Keratinocyte (primary cell): ENCODE results near the gene IPO11. TPM values are rescaled to one million over a fixed set of nuclear protein-coding genes. Genes with fewer than 3 reads are reported as not detected.

Source experiments
- DNase-seq: peaks from one replicate; pipeline ENCODE4 v3.0.0-alpha.2; 2011; ENCODE audit warnings: low read depth, missing footprints, low spot score
- FAIRE-seq: peaks from 2 replicates; lab custom pipeline; 2011; peaks lifted over from hg19 to GRCh38; lab: Jason Lieb, UNC
- H2AFZ ChIP-seq: 2 replicates; pipeline ENCODE4 v1.6.0; 2012; ENCODE audit warnings: low read length, control low read depth, inconsistent platforms; ENCODE audit not compliant: control insufficient read depth
- H3K27ac ChIP-seq: 2 replicates; pipeline ENCODE4 v1.5.1; 2011; ENCODE audit warnings: low read length; ENCODE audit not compliant: control insufficient read depth, insufficient read depth
- H3K27me3 ChIP-seq: 3 replicates; pipeline ENCODE4 v1.6.0; 2011; ENCODE audit warnings: low read length; ENCODE audit not compliant: control insufficient read depth, insufficient read depth; ENCODE audit errors: extremely low read depth
- H3K36me3 ChIP-seq, 2 experiments: 2 replicates in 1 of 2; 3 replicates in 1 of 2; pipeline ENCODE4 v1.5.1; 2011; ENCODE audit warnings: low read length in 2 of 2, mild to moderate bottlenecking in 1 of 2; ENCODE audit not compliant: control insufficient read depth in 2 of 2, insufficient read depth in 2 of 2; ENCODE audit errors: extremely low read depth in 1 of 2
- H3K4me1 ChIP-seq: 3 replicates; pipeline ENCODE4 v1.5.1; 2011; ENCODE audit warnings: low read length; ENCODE audit not compliant: control insufficient read depth, insufficient read depth; ENCODE audit errors: extremely low read depth
- H3K4me2 ChIP-seq: 3 replicates; pipeline ENCODE4 v1.6.0; 2011; ENCODE audit warnings: low read depth, low read length; ENCODE audit not compliant: control insufficient read depth, insufficient read depth; ENCODE audit errors: extremely low read depth
- H3K4me3 ChIP-seq, 3 experiments: fragments of 200-600 bp in 1 of 3; sonication (generic) in 1 of 3; 2 replicates in 2 of 3; 3 replicates in 1 of 3; pipeline ENCODE4 v1.5.1; 2011 to 2016; ENCODE audit warnings: low read length in 3 of 3, mild to moderate bottlenecking in 3 of 3, control low read depth in 2 of 3, inconsistent platforms in 1 of 3, low read depth in 1 of 3, mixed read lengths in 1 of 3, mixed run types in 1 of 3, moderate library complexity in 1 of 3; ENCODE audit not compliant: control insufficient read depth in 2 of 3, insufficient read depth in 2 of 3; ENCODE audit errors: extremely low read depth in 1 of 3
- H3K79me2 ChIP-seq: 2 replicates; pipeline ENCODE4 v1.6.0; 2012; ENCODE audit warnings: low read length; ENCODE audit not compliant: control insufficient read depth, insufficient read depth
- H3K9ac ChIP-seq: 3 replicates; pipeline ENCODE4 v1.6.0; 2011; ENCODE audit warnings: low read length; ENCODE audit not compliant: control insufficient read depth, insufficient read depth; ENCODE audit errors: extremely low read depth
- H3K9me1 ChIP-seq: 3 replicates; pipeline ENCODE4 v1.6.0; 2011; ENCODE audit warnings: low read length; ENCODE audit not compliant: control insufficient read depth, insufficient read depth; ENCODE audit errors: extremely low read depth
- H3K9me3 ChIP-seq: 2 replicates; pipeline ENCODE4 v1.5.1; 2012; ENCODE audit warnings: low read depth, low read length; ENCODE audit not compliant: control insufficient read depth
- H4K20me1 ChIP-seq: 3 replicates; pipeline ENCODE4 v1.6.0; 2011; ENCODE audit warnings: low read length; ENCODE audit not compliant: control insufficient read depth, insufficient read depth; ENCODE audit errors: extremely low read depth
- EZH2 ChIP-seq: IDR thresholded peaks from one replicate; pipeline ENCODE4 v1.6.1; 2012; ENCODE audit warnings: inconsistent platforms, mild to moderate bottlenecking, low read length, moderate library complexity
- dilution Hi-C: fragments of 300-500 bp; cut with MboI; formaldehyde crosslinking; loops from one replicate; pipeline ENCODE4 v1.7.0; 2020; ENCODE audit warnings: low sequenced_read_pairs; ENCODE audit not compliant: extremely low pct_ligation_motif_present
- polyA plus RNA-seq, 5 experiments: library from polyadenylated mRNA; depleted of rRNA in 3 of 5; stranded (reverse) in 3 of 5; stranded (forward) in 1 of 5; unstranded in 1 of 5; fragments of >200 nt; gene quantifications; 1 replicate in 1 of 5; 2 replicates in 3 of 5; 3 replicates in 1 of 5; pipeline versions ENCODE4 v1.2.1 to v1.2.3, GENCODE V29; 2011 to 2012; ENCODE audit warnings: missing spikeins in 2 of 5, low read depth in 1 of 5, low replicate concordance in 1 of 5
- TF ChIP-seq, protein P1 (sequence below), 3 experiments: IDR thresholded peaks in 1 of 3; conservative IDR thresholded peaks in 1 of 3; optimal IDR thresholded peaks in 1 of 3; 2 replicates in 2 of 3; 3 replicates in 1 of 3; pipeline versions ENCODE3 to v1.5.1; 2011; ENCODE audit warnings: low read length in 3 of 3, mild to moderate bottlenecking in 3 of 3, moderate library complexity in 2 of 3, control low read depth in 1 of 3, inconsistent platforms in 1 of 3; ENCODE audit not compliant: insufficient read depth in 2 of 3; ENCODE audit errors: extremely low read depth in 1 of 3

IPO11 gene
- polyA plus RNA-seq, 1 donor (not counting 4 experiments of a cell fraction or from before 2014, with no cell fraction given) = 34.7 TPM

DNA sequence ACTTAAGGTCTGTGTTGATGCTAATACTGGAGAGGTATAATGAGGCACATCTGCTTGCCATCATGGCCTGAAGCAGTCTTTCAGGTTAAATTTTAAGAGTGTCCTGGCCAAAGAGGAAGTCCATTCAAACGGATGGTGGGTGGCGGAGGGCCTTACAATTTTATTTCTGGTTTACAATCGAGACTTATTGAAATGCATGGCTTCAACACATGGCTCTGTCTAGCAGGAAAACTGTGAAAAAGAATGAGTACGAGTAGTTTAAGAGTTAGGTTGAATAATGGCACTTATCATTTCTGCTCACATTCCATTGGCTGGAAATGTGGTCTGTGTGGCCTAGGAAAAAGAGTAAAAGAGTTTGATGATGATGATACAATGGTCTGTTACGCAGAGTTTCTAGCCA lies 208.2 kb downstream of the IPO11 start:
- no peak overlapping the region for H3K9ac ChIP-seq
- H4K20me1 ChIP-seq = no peaks in the 10 kb centered on the region
- H3K4me2 ChIP-seq = no peak overlapping the region
- no peaks in the 10 kb centered on the region for H3K36me3 ChIP-seq
- TF ChIP-seq EZH2 = no peak
- TF ChIP-seq, protein P1, sequence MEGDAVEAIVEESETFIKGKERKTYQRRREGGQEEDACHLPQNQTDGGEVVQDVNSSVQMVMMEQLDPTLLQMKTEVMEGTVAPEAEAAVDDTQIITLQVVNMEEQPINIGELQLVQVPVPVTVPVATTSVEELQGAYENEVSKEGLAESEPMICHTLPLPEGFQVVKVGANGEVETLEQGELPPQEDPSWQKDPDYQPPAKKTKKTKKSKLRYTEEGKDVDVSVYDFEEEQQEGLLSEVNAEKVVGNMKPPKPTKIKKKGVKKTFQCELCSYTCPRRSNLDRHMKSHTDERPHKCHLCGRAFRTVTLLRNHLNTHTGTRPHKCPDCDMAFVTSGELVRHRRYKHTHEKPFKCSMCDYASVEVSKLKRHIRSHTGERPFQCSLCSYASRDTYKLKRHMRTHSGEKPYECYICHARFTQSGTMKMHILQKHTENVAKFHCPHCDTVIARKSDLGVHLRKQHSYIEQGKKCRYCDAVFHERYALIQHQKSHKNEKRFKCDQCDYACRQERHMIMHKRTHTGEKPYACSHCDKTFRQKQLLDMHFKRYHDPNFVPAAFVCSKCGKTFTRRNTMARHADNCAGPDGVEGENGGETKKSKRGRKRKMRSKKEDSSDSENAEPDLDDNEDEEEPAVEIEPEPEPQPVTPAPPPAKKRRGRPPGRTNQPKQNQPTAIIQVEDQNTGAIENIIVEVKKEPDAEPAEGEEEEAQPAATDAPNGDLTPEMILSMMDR (optimal IDR thresholded peaks at IDR 0.05 in 1 of 3, IDR thresholded peaks at IDR 0.05 in 1 of 3, conservative IDR thresholded peaks at IDR 0.05 in 1 of 3; ENCODE audit: extremely low read depth in 1 of 3, insufficient read depth in 2 of 3, low read length in 3 of 3) = no peak
- dilution Hi-C loops = no loop called here
- no peak overlapping the region for H3K4me3 ChIP-seq
- DNase-seq (no peak), FAIRE-seq (no peak)
- H3K27me3 ChIP-seq = no peaks in the 10 kb centered on the region
- H3K4me1 ChIP-seq = no peaks in the 10 kb centered on the region
- H3K9me1 ChIP-seq = no peaks in the 10 kb centered on the region
- no peaks in the 10 kb centered on the region for H3K79me2 ChIP-seq
- H3K27ac ChIP-seq = no peak overlapping the region
- H3K9me3 ChIP-seq = no peaks in the 10 kb centered on the region
- no peak overlapping the region for H2AFZ ChIP-seq

DNA sequence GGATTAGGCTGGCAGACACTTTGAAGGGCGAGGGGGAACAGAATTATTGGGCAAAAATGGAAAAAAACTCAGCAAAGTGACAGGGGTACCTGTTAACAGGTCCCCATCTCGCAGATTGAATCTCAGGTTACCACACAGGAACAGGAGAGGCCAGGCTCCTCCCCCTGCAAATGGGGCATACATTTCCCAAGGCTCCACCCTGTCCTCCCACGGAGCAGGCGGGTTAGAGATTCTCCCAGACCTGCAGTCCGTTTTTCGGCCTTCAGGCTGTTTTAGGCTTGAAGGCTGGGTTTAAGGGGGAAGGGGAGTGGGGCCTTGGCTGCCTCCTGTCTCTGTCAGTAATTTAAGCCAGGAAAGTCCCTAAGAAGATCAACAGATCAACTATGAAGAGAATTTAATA lies 208.7 kb downstream of the IPO11 start:
- Histone ChIP-seq H3K27me3 (no peaks in the 10 kb centered on the region), H3K9me3 (no peaks in the 10 kb centered on the region), H3K4me3 (no peak overlapping the region), H3K9ac (no peak overlapping the region), H3K9me1 (no peaks in the 10 kb centered on the region), H3K4me2 (no peak overlapping the region), H3K4me1 (no peaks in the 10 kb centered on the region), H2AFZ (no peak overlapping the region), H3K36me3 (no peaks in the 10 kb centered on the region), H3K79me2 (no peaks in the 10 kb centered on the region), H4K20me1 (no peaks in the 10 kb centered on the region), H3K27ac (no peak overlapping the region)
- no peak for DNase-seq
- dilution Hi-C loops = no loop called here
- no peak for FAIRE-seq
- TF ChIP-seq EZH2 = no peak
- TF ChIP-seq, protein P1 (optimal IDR thresholded peaks at IDR 0.05 in 1 of 3, IDR thresholded peaks at IDR 0.05 in 1 of 3, conservative IDR thresholded peaks at IDR 0.05 in 1 of 3; ENCODE audit: extremely low read depth in 1 of 3, insufficient read depth in 2 of 3, low read length in 3 of 3) = no peak
